HCT116 (cell line): ENCODE data around the gene STMND1. TPM values are rescaled to one million over a fixed set of nuclear protein-coding genes. Genes with fewer than 3 reads are reported as not detected.

Experiments
- ATAC-seq: fragments of 200-7000 bp; cut with Tn5 transposase; 2 replicates; pipeline ENCODE4 v1.9.1; 2020; ENCODE audit warnings: mild to moderate bottlenecking, moderate library complexity
- BruUV-seq: library from RNA; stranded (reverse); fragments of 400-500 nt; replicated peaks from 2 replicates; lab custom pipeline; 2021; lab: Mats Ljungman, UMichigan
- CTCF ChIA-PET: fragments of 300-600 bp; sonication (Branson Sonifier 250); formaldehyde crosslinking; loops from one replicate; lab custom pipeline; 2021; ENCODE audit warnings: antibody characterized with exemption; lab: Charles Lee
- POLR2A ChIA-PET: fragments of 300-600, 350-600 bp; sonication (Branson Sonifier 250); formaldehyde crosslinking; loops from one replicate; lab custom pipeline; 2021; ENCODE audit warnings: antibody characterized with exemption; lab: Charles Lee
- RAD21 ChIA-PET, 2 experiments: fragments of 300-600 bp; sonication (Branson Sonifier 250); formaldehyde crosslinking; loops; one replicate each; lab custom pipeline; 2023; ENCODE audit warnings: low total read pairs in 2 of 2; ENCODE audit not compliant: uncharacterized antibody in 2 of 2, unreplicated experiment in 2 of 2, low non-redundant PET in 1 of 2; lab: Charles Lee
- DNase-seq: peaks from one replicate; pipeline ENCODE4 v3.0.0-alpha.2; 2010; ENCODE audit warnings: low read depth, low spot score
- H2AFZ ChIP-seq: fragments of 200-600 bp; shearing (Covaris generic), sonication (generic); 2 replicates; pipeline ENCODE4 v1.6.1; 2017; ENCODE audit warnings: low read depth, mixed run types, mixed read lengths, antibody characterized with exemption, low read length; ENCODE audit not compliant: poor library complexity, severe bottlenecking
- H3K27ac ChIP-seq: 2 replicates; pipeline ENCODE4 v1.5.1; 2012; ENCODE audit warnings: low read depth, low read length
- H3K27me3 ChIP-seq: fragments of 200-600 bp; sonication (generic); 2 replicates; pipeline ENCODE4 v1.6.1; 2016; ENCODE audit warnings: mixed run types, low read length, mixed read lengths; ENCODE audit not compliant: insufficient read depth
- H3K36me3 ChIP-seq, 2 experiments: fragments of 200-500 bp in 1 of 2; fragments of 200-600 bp in 1 of 2; sonication (Bioruptor generic) in 1 of 2; sonication (generic) in 1 of 2; 2 replicates each; pipeline versions ENCODE4 v1.5.1 to v1.6.1; 2014 to 2016; ENCODE audit warnings: low read length in 2 of 2, inconsistent platforms in 1 of 2, mixed read lengths in 1 of 2, mixed run types in 1 of 2; ENCODE audit not compliant: insufficient read depth in 2 of 2, control insufficient read depth in 1 of 2
- H3K4me1 ChIP-seq, 2 experiments: fragments of 200-600 bp in 1 of 2; sonication (generic) in 1 of 2; 2 replicates each; pipeline versions ENCODE4 v1.5.1 to v1.6.1; 2012 to 2017; ENCODE audit warnings: low read length in 2 of 2, inconsistent platforms in 1 of 2, mild to moderate bottlenecking in 1 of 2, mixed read lengths in 1 of 2, mixed run types in 1 of 2, moderate library complexity in 1 of 2; ENCODE audit not compliant: insufficient read depth in 2 of 2, control insufficient read depth in 1 of 2
- H3K4me2 ChIP-seq: fragments of 200-600 bp; sonication (generic); 2 replicates; pipeline ENCODE4 v1.6.1; 2017; ENCODE audit warnings: mixed run types, low read length, mixed read lengths
- H3K4me3 ChIP-seq, 2 experiments: fragments of 200-600 bp in 1 of 2; sonication (generic) in 1 of 2; replicated peaks in 1 of 2; 2 replicates each; pipeline ENCODE4 v1.5.1; 2011 to 2016; ENCODE audit warnings: low read length in 2 of 2, control low read depth in 1 of 2, low read depth in 1 of 2, mild to moderate bottlenecking in 1 of 2, mixed read lengths in 1 of 2, mixed run types in 1 of 2
- H3K79me2 ChIP-seq: fragments of 200-600 bp; sonication (generic); 2 replicates; pipeline ENCODE4 v1.6.1; 2017; ENCODE audit warnings: mild to moderate bottlenecking, mixed run types, low read length, moderate library complexity, mixed read lengths; ENCODE audit not compliant: insufficient read depth
- H3K9ac ChIP-seq: fragments of 200-600 bp; sonication (generic); 2 replicates; pipeline ENCODE4 v1.6.1; 2016; ENCODE audit warnings: low read length, mixed read lengths
- H3K9me2 ChIP-seq: fragments of 200-600 bp; sonication (generic), shearing (Covaris generic); 2 replicates; pipeline ENCODE4 v1.6.1; 2017; ENCODE audit warnings: mixed run types, mild to moderate bottlenecking, moderate library complexity; ENCODE audit not compliant: insufficient read depth
- H3K9me3 ChIP-seq, 2 experiments: fragments of 200-500 bp in 1 of 2; fragments of 200-600 bp in 1 of 2; sonication (Bioruptor generic) in 1 of 2; sonication (generic) in 1 of 2; 2 replicates each; pipeline ENCODE4 v1.6.1; 2014 to 2017; ENCODE audit warnings: low read length in 2 of 2, mixed read lengths in 2 of 2, inconsistent platforms in 1 of 2, low read depth in 1 of 2, mild to moderate bottlenecking in 1 of 2, mixed run types in 1 of 2, moderate library complexity in 1 of 2; ENCODE audit not compliant: control insufficient read depth in 1 of 2, insufficient read depth in 1 of 2
- H4K20me1 ChIP-seq: fragments of 200-600 bp; sonication (generic), shearing (Covaris generic); 2 replicates; pipeline ENCODE4 v1.6.1; 2017; ENCODE audit warnings: mixed run types, mild to moderate bottlenecking, moderate library complexity; ENCODE audit not compliant: insufficient read depth
- CBX3 ChIP-seq: IDR thresholded peaks from 2 replicates; pipeline ENCODE4 v1.6.1; 2012; ENCODE audit warnings: low read depth
- EGR1 ChIP-seq: IDR thresholded peaks from 2 replicates; pipeline ENCODE4 v1.6.1; 2012; ENCODE audit warnings: low read depth
- ELF1 ChIP-seq: IDR thresholded peaks from 2 replicates; pipeline ENCODE4 v1.6.1; 2012; ENCODE audit warnings: low read depth, borderline replicate concordance
- EZH2 ChIP-seq: fragments of 200-600 bp; sonication (generic); IDR thresholded peaks from 2 replicates; pipeline ENCODE4 v1.6.1; 2017; ENCODE audit warnings: antibody characterized with exemption, mixed run types
- RAD21 ChIP-seq: IDR thresholded peaks from 2 replicates; pipeline ENCODE4 v1.6.1; 2012; ENCODE audit warnings: low read depth, mild to moderate bottlenecking
- intact Hi-C: fragments of 100-400 bp; cut with micrococcal nuclease; formaldehyde crosslinking; loops from 2 replicates; pipeline ENCODE4 v1.10.0; 2022
- total RNA-seq: library from RNA; stranded (reverse); gene quantifications from one replicate; pipeline ENCODE4 v1.2.1, GENCODE V29; 2021; ENCODE audit not compliant: unreplicated experiment
- TF ChIP-seq, protein P1 (sequence below): IDR thresholded peaks from 2 replicates; pipeline ENCODE4 v1.6.1; 2012; ENCODE audit warnings: low read depth
- TF ChIP-seq, protein P2 (sequence below): IDR thresholded peaks from 2 replicates; pipeline ENCODE4 v1.6.1; 2012
- TF ChIP-seq, protein P3 (sequence below): IDR thresholded peaks from 2 replicates; pipeline ENCODE4 v1.6.1; 2011; ENCODE audit warnings: mild to moderate bottlenecking, low read length, moderate library complexity; ENCODE audit not compliant: insufficient replicate concordance; ENCODE audit errors: extremely low read depth

The STMND1 gene
- total RNA-seq, 1 experiment from 2014 or later: not detected

DNA sequence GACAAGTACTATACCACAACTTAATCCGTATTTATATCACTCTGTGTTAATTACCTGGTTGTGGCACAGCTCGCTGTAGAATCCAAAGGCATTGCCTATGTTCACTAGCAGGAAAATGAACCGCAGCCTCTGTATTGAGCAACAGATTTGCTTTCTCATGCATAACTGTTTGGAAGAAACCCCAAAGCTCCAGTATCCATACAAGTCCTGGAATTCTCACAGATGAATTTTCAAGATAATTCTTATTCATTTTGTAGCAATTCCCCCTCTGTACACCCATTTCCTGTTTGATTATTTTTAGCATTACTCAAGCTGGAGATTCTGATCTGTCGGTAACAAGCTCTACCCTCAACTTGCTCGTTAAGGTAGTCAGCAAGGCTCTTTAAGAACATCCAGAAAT lies 63.5 kb downstream of the STMND1 start:
- Histone ChIP-seq H3K4me1 (peaks cover 0 to 9% of the 10 kb centered on the region in 2 experiments; a peak in 2 of 4 replicates), H3K9me2 (no peaks in the 10 kb centered on the region), H3K9ac (no peak overlapping the region), H3K9me3 (no peaks in the 10 kb centered on the region), H3K4me3 (no peak overlapping the region), H3K27ac (no peak overlapping the region), H3K27me3 (no peaks in the 10 kb centered on the region), H3K79me2 (no peaks in the 10 kb centered on the region), H2AFZ (no peak overlapping the region), H4K20me1 (no peaks in the 10 kb centered on the region), H3K4me2 (no peak overlapping the region), H3K36me3 (no peaks in the 10 kb centered on the region)
- TF ChIP-seq ELF1: no peak
- no peak for TF ChIP-seq EGR1
- no peak for TF ChIP-seq EZH2
- TF ChIP-seq, protein P1, sequence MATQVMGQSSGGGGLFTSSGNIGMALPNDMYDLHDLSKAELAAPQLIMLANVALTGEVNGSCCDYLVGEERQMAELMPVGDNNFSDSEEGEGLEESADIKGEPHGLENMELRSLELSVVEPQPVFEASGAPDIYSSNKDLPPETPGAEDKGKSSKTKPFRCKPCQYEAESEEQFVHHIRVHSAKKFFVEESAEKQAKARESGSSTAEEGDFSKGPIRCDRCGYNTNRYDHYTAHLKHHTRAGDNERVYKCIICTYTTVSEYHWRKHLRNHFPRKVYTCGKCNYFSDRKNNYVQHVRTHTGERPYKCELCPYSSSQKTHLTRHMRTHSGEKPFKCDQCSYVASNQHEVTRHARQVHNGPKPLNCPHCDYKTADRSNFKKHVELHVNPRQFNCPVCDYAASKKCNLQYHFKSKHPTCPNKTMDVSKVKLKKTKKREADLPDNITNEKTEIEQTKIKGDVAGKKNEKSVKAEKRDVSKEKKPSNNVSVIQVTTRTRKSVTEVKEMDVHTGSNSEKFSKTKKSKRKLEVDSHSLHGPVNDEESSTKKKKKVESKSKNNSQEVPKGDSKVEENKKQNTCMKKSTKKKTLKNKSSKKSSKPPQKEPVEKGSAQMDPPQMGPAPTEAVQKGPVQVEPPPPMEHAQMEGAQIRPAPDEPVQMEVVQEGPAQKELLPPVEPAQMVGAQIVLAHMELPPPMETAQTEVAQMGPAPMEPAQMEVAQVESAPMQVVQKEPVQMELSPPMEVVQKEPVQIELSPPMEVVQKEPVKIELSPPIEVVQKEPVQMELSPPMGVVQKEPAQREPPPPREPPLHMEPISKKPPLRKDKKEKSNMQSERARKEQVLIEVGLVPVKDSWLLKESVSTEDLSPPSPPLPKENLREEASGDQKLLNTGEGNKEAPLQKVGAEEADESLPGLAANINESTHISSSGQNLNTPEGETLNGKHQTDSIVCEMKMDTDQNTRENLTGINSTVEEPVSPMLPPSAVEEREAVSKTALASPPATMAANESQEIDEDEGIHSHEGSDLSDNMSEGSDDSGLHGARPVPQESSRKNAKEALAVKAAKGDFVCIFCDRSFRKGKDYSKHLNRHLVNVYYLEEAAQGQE: no peak
- TF ChIP-seq CBX3: no peak
- TF ChIP-seq, protein P2, sequence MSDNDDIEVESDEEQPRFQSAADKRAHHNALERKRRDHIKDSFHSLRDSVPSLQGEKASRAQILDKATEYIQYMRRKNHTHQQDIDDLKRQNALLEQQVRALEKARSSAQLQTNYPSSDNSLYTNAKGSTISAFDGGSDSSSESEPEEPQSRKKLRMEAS: no peak
- TF ChIP-seq RAD21: no peak
- TF ChIP-seq, protein P3, sequence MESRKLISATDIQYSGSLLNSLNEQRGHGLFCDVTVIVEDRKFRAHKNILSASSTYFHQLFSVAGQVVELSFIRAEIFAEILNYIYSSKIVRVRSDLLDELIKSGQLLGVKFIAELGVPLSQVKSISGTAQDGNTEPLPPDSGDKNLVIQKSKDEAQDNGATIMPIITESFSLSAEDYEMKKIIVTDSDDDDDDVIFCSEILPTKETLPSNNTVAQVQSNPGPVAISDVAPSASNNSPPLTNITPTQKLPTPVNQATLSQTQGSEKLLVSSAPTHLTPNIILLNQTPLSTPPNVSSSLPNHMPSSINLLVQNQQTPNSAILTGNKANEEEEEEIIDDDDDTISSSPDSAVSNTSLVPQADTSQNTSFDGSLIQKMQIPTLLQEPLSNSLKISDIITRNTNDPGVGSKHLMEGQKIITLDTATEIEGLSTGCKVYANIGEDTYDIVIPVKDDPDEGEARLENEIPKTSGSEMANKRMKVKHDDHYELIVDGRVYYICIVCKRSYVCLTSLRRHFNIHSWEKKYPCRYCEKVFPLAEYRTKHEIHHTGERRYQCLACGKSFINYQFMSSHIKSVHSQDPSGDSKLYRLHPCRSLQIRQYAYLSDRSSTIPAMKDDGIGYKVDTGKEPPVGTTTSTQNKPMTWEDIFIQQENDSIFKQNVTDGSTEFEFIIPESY: no peak
- ChIA-PET POLR2A (no interaction called here), RAD21 (no interaction called here), CTCF (no interaction called here)
- ATAC-seq (no peak), DNase-seq (no peak)
- intact Hi-C loops: no loop called here
- no TSS peak for BruUV-seq
